Ovary (tissue), 3 donors: ENCODE data around the gene TWNK.

Source experiments
- POLR2A ChIP-seq: fragments of 450-650 bp; IDR thresholded peaks from one replicate; pipeline ENCODE4 v1.6.1; 2017; ENCODE audit warnings: antibody characterized with exemption, mild to moderate bottlenecking, moderate library complexity
- TF ChIP-seq, protein P1 (sequence below), 3 donors: fragments of 450-650 bp in 2 of 3; fragments of 200-600 bp in 1 of 3; IDR thresholded peaks; one replicate each; pipeline versions ENCODE4 v1.5.1 to v1.8.0; 2016 to 2022; ENCODE audit warnings: antibody characterized with exemption in 3 of 3, mild to moderate bottlenecking in 1 of 3
- donor health status: DM: no; HTN: no; CAD: no.

DNA sequence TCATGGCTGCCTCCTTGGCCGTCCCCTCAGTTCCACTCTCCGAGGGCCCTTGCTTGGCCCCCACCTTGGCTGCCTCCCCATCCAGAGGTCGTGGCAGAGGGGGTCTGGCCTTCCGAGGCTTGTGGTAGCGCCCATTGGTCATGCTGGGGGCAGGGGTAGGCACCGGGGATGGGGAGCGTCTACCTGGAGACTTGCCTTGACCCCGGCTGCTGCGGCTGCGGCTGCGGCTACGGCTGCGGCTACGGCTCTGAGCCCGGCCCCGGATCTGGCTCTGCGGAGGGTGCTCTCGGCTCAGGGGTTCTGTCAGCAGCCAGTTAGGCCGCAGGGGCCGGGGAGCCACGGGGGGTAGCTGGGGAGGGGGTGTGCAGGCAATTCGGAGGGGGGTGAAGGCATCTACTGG, 23.0 kb downstream of the TWNK start:
- TF ChIP-seq, protein P1, sequence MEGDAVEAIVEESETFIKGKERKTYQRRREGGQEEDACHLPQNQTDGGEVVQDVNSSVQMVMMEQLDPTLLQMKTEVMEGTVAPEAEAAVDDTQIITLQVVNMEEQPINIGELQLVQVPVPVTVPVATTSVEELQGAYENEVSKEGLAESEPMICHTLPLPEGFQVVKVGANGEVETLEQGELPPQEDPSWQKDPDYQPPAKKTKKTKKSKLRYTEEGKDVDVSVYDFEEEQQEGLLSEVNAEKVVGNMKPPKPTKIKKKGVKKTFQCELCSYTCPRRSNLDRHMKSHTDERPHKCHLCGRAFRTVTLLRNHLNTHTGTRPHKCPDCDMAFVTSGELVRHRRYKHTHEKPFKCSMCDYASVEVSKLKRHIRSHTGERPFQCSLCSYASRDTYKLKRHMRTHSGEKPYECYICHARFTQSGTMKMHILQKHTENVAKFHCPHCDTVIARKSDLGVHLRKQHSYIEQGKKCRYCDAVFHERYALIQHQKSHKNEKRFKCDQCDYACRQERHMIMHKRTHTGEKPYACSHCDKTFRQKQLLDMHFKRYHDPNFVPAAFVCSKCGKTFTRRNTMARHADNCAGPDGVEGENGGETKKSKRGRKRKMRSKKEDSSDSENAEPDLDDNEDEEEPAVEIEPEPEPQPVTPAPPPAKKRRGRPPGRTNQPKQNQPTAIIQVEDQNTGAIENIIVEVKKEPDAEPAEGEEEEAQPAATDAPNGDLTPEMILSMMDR (IDR thresholded peaks at IDR 0.05): no peak
- no peak for TF ChIP-seq POLR2A
